NCI-H460 (cell line): Measurements from ENCODE around the gene FLVCR2. TPM values are rescaled to one million over a fixed set of nuclear protein-coding genes. Genes with fewer than 3 reads are reported as not detected.
"Not testable (repeated sequence)": the region's sequence is repeated elsewhere in the genome, so short reads cannot be mapped to it uniquely, and the experiment has no call there.

Source experiments
- DNase-seq: peaks from one replicate; pipeline ENCODE4 v3.0.0-alpha.2; 2016; ENCODE audit warnings: low read depth; ENCODE audit errors: extremely low read depth
- total RNA-seq: library from RNA; depleted of rRNA; stranded (reverse); fragments of >200 nt; shearing (Covaris generic); gene quantifications from 2 replicates; pipeline ENCODE4 v1.2.3, GENCODE V29; 2014

FLVCR2 gene
- total RNA-seq, 1 experiment from 2014 or later, result 0.62 TPM

DNA sequence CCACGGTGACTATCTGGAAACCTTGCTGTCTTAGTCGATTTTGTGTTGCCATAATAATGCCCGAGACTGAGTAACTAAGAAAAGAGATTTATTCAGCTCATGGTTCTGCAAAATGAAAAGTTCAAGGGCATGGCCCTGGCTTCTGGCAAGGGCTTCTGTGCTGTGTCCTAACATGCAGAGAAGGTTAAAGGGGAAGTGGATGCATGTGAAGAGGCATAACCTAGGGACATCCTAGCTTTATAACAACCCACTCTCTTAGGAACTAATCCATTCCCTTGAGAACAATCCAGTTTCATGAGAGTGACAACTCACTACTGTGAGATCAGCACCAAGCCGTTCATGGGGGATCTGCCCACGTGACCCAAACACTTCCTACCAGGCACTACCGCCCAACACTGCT is 11.5 kb downstream of the FLVCR2 start:
- DNase-seq, result no peak

DNA sequence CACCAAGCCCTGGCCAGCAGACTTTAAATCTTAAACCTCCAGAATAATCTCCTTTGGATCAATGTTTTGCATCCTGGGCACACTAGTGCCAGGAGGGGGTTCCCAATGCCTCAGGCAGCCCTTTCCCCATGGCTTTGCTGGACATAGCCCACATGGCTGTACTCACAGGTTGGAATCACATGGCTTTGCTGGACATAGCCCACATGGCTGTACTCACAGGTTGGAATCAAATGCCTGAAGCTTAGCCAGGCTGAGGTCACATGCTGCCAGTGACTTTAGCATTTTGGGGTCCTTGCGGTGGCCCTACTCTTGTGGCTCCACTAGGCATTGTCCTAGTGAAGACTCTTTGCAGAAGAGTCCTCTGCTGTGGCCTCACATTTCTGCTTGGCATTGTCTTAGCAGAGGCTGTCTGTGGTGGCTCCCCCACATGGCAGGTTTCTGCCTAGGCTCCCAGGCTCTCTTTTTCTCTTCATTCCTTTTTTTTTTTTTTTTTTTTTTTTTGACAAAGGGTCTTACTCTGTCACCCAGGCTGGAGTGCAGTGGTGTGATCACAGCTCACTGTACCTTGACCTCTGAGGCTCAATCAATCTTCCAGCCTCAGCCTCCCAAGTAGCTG is 13.0 kb downstream of the FLVCR2 start:
- no peak for DNase-seq

- no peak for DNase-seq
These were observed 13.7 kb downstream of the FLVCR2 start for GRCh38 chr14:75591987-75592575.

DNA sequence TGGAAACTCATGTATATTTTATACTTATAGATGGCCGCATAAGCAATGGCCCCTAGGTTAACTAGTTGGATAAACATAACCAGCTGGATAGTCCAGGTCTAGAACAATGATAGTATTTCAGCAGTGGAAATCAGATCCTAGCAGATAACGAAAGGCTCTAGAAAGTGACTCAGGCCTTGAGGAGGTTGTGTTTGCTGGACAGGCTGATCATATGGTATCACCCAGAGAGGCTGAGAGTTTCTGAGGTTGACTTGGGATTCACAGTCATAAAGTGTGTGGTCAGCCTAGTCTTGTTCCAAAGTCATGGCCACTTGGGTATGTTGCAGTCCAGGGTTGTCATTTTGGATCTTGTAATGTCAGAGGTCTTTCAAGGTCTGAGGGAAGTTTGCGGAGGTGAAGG is 16.8 kb downstream of the FLVCR2 start:
- DNase-seq, result no peak

- DNase-seq, result no peak
These were observed 18.7 kb downstream of the FLVCR2 start for GRCh38 chr14:75597149-75597548.

GRCh38 chr14:75600100-75600499 is 21.7 kb downstream of the FLVCR2 start:
- not testable (repeated sequence) for DNase-seq

DNA sequence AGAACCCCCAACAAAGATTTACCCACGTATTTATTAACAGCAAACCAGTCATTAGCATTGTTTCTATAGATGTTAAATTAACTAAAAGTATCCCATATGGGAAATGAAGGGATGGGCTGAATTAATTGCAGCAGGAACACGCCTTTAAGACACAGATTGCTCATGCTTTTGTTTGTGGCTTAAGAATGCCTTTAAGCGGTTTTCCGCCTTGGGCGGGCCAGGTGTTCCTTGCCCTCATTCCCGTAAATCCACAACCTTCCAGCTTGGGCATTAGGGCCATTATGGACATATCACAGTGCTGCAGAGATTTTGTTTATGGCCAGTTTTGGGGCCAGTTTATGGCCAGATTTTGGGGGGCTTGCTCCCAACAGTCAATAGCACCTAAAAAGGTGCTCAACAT is 22.6 kb downstream of the FLVCR2 start:
- not testable (repeated sequence) for DNase-seq

GRCh38 chr14:75602503-75602902 is 24.1 kb downstream of the FLVCR2 start:
- no peak for DNase-seq

DNA sequence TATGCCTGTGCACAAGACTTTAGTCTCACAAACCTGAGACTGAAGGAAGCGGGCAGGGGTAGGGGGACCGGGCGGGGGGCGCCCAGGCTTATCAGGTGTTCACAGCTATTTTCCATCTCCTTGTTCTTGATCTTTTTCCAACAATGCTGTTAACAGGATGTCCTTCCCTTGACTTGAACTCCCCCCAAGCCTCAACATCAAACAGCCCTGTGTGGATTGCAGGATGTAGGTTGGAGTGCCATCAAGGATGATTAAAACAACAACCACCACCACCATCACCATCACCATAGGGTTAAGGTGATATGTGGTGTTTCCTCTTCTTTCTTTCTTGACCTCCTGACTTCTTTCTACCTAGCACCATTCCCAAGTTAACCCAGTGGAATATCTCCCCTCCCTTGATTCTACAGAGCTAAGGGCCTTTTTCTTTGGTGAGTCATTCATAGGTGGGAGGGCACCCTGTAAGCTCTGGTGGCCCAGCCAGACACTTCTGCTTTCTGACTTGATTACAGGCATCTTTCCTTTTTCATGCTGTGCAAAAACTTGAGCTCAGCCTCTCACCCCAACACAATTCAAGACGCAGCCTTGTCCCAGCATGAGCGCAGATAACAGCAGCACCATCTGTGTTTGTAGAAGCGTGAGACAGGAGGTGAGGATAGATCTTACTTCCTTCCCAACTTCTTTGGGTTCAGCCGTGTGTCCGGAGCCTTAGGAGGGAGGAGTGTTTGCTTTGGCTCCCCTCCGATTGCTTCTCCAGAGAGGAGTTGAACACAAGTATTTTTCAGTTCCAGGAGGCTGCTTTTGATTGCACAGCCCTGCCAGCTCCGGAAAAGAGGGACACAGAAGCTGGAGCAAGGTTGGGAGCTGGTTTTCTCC is 26.8 kb downstream of the FLVCR2 start:
- DNase-seq, result no peak

DNA sequence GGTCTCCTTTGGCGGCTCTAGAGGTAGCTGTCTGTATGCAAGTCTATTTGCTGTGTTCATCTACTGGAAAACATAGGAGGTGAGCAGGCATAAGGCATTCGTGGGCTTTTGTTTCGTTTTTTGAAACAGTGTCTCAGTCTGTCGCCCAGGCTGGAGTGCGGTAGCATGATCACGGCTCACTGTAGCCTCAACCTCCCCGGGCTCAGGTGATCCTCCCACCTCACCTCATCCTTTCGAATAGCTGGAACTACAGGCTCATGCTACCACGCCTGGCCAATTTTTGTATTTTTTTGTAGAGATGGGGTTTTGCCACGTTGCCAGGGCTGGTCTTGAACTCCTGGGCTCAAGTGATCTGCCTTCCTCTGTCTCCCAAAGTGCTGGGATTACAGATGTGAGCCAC is 27.5 kb downstream of the FLVCR2 start:
- no peak for DNase-seq

GRCh38 chr14:75607044-75607443 is 28.6 kb downstream of the FLVCR2 start:
- no peak for DNase-seq

DNA sequence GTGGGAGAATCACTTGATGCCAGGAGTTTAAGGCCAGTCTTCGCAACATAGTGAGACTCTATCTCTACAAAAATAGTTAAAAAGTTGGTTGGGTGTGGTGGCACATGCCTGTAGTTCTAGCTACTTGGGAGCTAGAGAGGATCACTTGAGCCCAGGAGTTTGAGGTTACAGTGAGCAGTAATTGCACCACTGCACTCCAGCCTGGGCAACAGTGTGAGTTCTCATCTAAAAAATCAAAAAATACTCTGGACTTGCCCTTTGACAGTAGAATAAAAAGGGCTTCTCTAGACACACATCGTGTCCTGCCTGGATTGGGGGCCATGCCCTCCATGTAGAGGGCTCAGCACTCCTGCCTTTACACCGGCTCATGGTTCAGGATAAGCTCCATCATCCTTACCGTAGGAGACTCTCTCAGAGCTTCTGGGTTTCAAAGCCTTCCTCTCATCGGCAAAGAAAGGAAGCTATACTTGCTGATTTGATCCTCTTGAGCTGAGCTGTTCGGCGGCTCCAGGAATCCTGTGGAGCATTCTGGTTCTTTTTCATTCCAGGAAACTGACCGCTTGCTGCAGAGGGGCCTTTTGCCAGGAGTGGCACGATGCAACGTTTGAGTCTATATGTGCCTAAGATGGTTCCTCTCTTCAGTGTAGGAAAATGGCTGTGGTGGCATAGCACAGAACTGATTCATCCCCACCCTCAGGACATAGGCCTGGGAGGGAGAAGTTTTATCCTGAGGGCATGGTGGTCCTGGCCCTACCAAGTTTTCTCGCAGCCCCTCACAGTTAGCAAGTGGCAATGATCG is 29.6 kb downstream of the FLVCR2 start:
- no peak for DNase-seq

DNA sequence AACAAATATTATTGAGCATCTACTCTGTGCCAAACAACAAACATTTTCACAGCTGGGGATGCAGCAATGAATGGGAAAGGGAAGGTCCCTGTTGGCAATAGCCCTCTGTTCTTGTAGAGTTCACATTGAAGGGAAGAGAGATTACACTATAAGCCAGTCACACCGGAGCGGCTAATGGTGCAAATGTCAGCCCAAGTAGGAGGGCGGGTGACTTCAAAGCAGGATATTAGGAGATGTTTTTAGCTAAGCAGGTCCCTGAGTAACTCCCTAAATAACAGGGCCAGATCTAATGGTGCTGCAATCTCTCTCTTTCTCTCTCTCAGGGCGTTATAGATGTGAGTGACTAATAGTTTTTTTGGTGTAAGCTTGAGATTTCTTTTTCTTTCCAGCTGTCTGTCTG is 30.7 kb downstream of the FLVCR2 start:
- DNase-seq, result no peak

GRCh38 chr14:75609606-75610475 is 31.4 kb downstream of the FLVCR2 start:
- no peak for DNase-seq

GRCh38 chr14:75610834-75611233 is 32.4 kb downstream of the FLVCR2 start:
- no peak for DNase-seq

DNA sequence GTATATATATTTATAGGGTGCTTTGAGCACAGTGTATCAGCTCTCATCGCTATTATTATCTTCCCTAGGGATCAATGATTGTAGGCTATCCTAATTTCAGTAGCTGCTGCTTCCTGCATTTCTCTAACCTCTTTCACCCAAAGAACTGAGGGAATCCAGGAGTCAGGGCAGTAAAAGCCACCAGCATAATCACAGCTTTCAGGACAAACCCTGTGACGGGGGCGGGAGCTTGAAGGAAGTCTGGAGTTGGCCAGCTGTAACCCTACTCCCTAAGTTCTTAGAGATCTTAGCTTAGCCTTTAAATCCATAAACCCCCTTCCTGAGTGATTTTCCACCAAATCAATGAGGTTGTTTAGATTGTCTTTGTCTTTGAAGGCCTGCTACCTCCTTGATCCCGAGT is 33.7 kb downstream of the FLVCR2 start:
- no peak for DNase-seq

GRCh38 chr14:75614179-75614578 is 35.8 kb downstream of the FLVCR2 start:
- DNase-seq, result no peak

GRCh38 chr14:75615200-75615599 is 36.8 kb downstream of the FLVCR2 start:
- no peak for DNase-seq

- DNase-seq, result no peak
These were observed 41.1 kb downstream of the FLVCR2 start for GRCh38 chr14:75619548-75619947.

DNA sequence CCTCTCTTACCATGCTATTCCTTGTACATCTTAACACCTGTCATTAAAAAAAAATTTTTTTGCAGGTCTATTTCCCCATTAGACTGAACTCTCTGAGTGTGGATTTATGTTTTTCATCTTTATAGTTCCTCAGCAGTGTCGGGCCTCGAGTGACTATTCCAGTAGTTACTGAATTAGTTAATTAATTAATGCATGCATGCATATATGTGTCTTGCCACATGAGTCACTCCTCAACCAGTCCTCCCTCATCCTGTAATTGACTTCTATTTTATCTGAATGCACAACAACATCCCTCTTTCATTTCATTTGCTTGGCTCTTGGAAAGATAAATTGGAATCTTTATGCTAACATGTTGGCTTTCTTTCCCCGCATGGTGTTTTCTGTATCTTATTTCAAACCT is 46.6 kb downstream of the FLVCR2 start:
- no peak for DNase-seq
